Right ventricle myocardium inferior (tissue), 1 donor: ENCODE results near the gene CAP2. TPM values are rescaled to one million over a fixed set of nuclear protein-coding genes. Genes with fewer than 3 reads are reported as not detected.
A peak's percentile ranks its signal among the peaks of the same experiment; 100 is the strongest.

Experiments
- ATAC-seq: fragments of 200-7000 bp; cut with Tn5 transposase; one replicate; pipeline ENCODE4 v1.9.1; 2020; ENCODE audit warnings: mild to moderate bottlenecking, moderate library complexity
- DNase-seq: peaks from one replicate; pipeline ENCODE4 v3.0.0; 2021; ENCODE audit errors: missing footprints
- intact Hi-C: fragments of 100-400 bp; cut with DNase I; formaldehyde crosslinking; loops from one replicate; pipeline ENCODE4 v1.11.0; 2022
- total RNA-seq: library from RNA; stranded (reverse); fragmentation: NEBNext Ultra II Directional; extraction: Animal tissue kit (Norgen Biotek cat#: 25700); gene quantifications from one replicate; pipeline ENCODE4 v1.2.1, GENCODE V29; 2021
- donor health status: DM: no; HTN: yes; CAD: no; lungs with severe emphysema.

The CAP2 gene
- total RNA-seq, 1 donor from 2014 or later = 137 TPM

- intact Hi-C loops = no loop called here
- no peak for ATAC-seq
- no peak for DNase-seq
Measured at GRCh38 chr6:17466147-17466546, 72.8 kb downstream of the CAP2 start.

- intact Hi-C loops = no loop called here
- no peak for DNase-seq
- no peak for ATAC-seq
Measured at GRCh38 chr6:17466707-17467106, 73.3 kb downstream of the CAP2 start.

- ATAC-seq (no peak), DNase-seq (no peak)
- intact Hi-C loops = no loop called here
Measured at GRCh38 chr6:17469006-17469832, 75.8 kb downstream of the CAP2 start.

- intact Hi-C loops = loop anchor here (5.0 kb wide), 2 partner anchors 112 to 178 kb away; no protein-coding TSS in a partner anchor
- DNase-seq = no peak
- no peak for ATAC-seq
Measured at GRCh38 chr6:17470202-17470937, 77.0 kb downstream of the CAP2 start.

GRCh38 chr6:17470938-17471327, 77.5 kb downstream of the CAP2 start:
- DNase-seq (no peak), ATAC-seq (no peak)
- intact Hi-C loops = loop anchor here (5.0 kb wide), 2 partner anchors 111 to 179 kb away; no protein-coding TSS in a partner anchor

GRCh38 chr6:17472653-17473183, 79.3 kb downstream of the CAP2 start:
- DNase-seq (no peak), ATAC-seq (no peak)
- intact Hi-C loops = loop anchor here (5.0 kb wide), 2 partner anchors 110 to 180 kb away; no protein-coding TSS in a partner anchor

GRCh38 chr6:17473554-17473953, 80.2 kb downstream of the CAP2 start:
- intact Hi-C loops = loop anchor here (5.0 kb wide), 2 partner anchors 109 to 181 kb away; no protein-coding TSS in a partner anchor
- no peak for DNase-seq
- peak; percentile 87 for ATAC-seq

- intact Hi-C loops = loop anchor here (5.0 kb wide), 2 partner anchors 108 to 182 kb away; no protein-coding TSS in a partner anchor
- no peak for ATAC-seq
- DNase-seq = no peak
Measured at GRCh38 chr6:17474289-17474688, 80.9 kb downstream of the CAP2 start.

- intact Hi-C loops = no loop called here
- no peak for ATAC-seq
- no peak for DNase-seq
Measured at GRCh38 chr6:17475606-17476244, 82.3 kb downstream of the CAP2 start.

- DNase-seq = no peak
- intact Hi-C loops = no loop called here
- no peak for ATAC-seq
Measured at GRCh38 chr6:17476511-17476910, 83.1 kb downstream of the CAP2 start.

- intact Hi-C loops = no loop called here
- no peak for DNase-seq
- no peak for ATAC-seq
Measured at GRCh38 chr6:17477356-17477755, 84.0 kb downstream of the CAP2 start.

- intact Hi-C loops = no loop called here
- no peak for DNase-seq
- ATAC-seq = no peak
Measured at GRCh38 chr6:17478223-17478907, 85.0 kb downstream of the CAP2 start.

GRCh38 chr6:17478946-17479345, 85.6 kb downstream of the CAP2 start:
- ATAC-seq (no peak), DNase-seq (no peak)
- intact Hi-C loops = no loop called here

GRCh38 chr6:17480476-17480875, 87.1 kb downstream of the CAP2 start:
- ATAC-seq (no peak), DNase-seq (no peak)
- intact Hi-C loops = no loop called here

- no peak for ATAC-seq
- intact Hi-C loops = no loop called here
Measured at GRCh38 chr6:17482711-17483110, 89.3 kb downstream of the CAP2 start.

GRCh38 chr6:17483391-17484016, 90.1 kb downstream of the CAP2 start:
- ATAC-seq (peak; percentile 38), DNase-seq (no peak)
- intact Hi-C loops = no loop called here

More at GRCh38 chr6:17482711-17483110, 89.3 kb downstream of the CAP2 start:
- no peak for DNase-seq

- intact Hi-C loops = no loop called here
- DNase-seq = no peak
- no peak for ATAC-seq
Measured at GRCh38 chr6:17484201-17484849, 90.9 kb downstream of the CAP2 start.

- intact Hi-C loops = no loop called here
- ATAC-seq = no peak
Measured at GRCh38 chr6:17485181-17485580, 91.8 kb downstream of the CAP2 start.

More at GRCh38 chr6:17485181-17485580, 91.8 kb downstream of the CAP2 start:
- DNase-seq = no peak
